SK-N-SH (cell line): ENCODE measurements around the gene MACROD2.
A peak's percentile ranks its signal among the peaks of the same experiment; 100 is the strongest.

Experiments
- CHD2 ChIP-seq: fragments of 150-350 bp; IDR thresholded peaks from 2 replicates; pipeline ENCODE4 v1.6.1; 2018; ENCODE audit warnings: low read length; ENCODE audit not compliant: partially characterized antibody
- EP300 ChIP-seq, 2 experiments: IDR thresholded peaks; 2 replicates each; pipeline versions ENCODE4 v1.4.0 to v1.6.1; 2012; ENCODE audit warnings: borderline replicate concordance in 1 of 2, low read depth in 1 of 2, low read length in 1 of 2
- GATA2 ChIP-seq: sonication (generic); formaldehyde crosslinking; IDR thresholded peaks from 2 replicates; pipeline ENCODE4 v1.5.0; 2020; ENCODE audit warnings: mild to moderate bottlenecking, missing genetic modification reagents
- JUND ChIP-seq: IDR thresholded peaks from 2 replicates; pipeline ENCODE4 v1.4.0; 2012
- NRF1 ChIP-seq: IDR thresholded peaks from 2 replicates; pipeline ENCODE4 v1.6.1; 2012; ENCODE audit warnings: low read depth, mild to moderate bottlenecking, low read length
- POLR2AphosphoS5 ChIP-seq: IDR thresholded peaks from 2 replicates; pipeline ENCODE4 v1.6.1; 2012; ENCODE audit warnings: low read depth, low read length
- SIN3A ChIP-seq: IDR thresholded peaks from 2 replicates; pipeline ENCODE4 v1.6.1; 2012; ENCODE audit warnings: low read depth, mild to moderate bottlenecking, low read length, moderate library complexity, borderline replicate concordance
- SMC3 ChIP-seq: IDR thresholded peaks from 2 replicates; pipeline ENCODE4 v1.6.1; 2012; ENCODE audit warnings: low read depth, low read length, improper control_type of control experiment
- TEAD4 ChIP-seq: IDR thresholded peaks from 2 replicates; pipeline ENCODE4 v1.4.0; 2012; ENCODE audit warnings: mild to moderate bottlenecking, borderline replicate concordance; ENCODE audit not compliant: insufficient read depth
- YY1 ChIP-seq: IDR thresholded peaks from 2 replicates; pipeline ENCODE4 v1.4.0; 2012; ENCODE audit warnings: low read depth, mild to moderate bottlenecking
- TF ChIP-seq, protein P1 (sequence below): fragments of 200-600 bp; sonication (generic); IDR thresholded peaks from 2 replicates; pipeline ENCODE4 v1.6.1; 2017; ENCODE audit warnings: antibody characterized with exemption, mild to moderate bottlenecking, moderate library complexity

DNA sequence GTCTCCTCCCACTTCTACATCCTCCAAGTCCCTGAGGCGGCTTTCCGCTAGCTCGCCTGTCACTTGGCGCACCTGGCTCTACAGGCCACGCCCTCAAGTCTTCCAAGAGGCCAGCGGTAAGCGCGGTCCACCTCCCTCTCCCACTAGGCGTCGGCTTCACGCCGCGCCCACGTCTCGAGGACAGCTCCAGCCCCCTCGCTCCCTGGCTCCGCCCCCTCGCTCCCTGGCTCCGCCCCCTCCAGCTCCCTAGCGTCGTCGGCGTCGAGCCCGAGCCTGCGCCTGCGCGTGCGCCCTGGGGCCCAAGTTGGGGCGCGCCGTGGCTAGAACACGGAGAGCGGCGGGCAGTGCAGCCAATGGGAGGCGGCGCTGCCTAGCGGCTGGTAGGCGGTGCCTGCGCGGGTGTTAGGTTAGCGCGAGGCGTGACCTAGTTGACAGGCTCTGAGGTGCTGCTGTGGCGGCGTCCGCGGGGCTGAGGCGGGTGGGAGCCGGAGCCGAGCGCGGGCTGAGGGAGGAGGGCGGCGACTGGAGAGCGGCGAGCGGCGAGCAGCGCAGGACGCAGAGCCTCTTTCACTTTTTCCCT, at the start of gene MACROD2:
- TF ChIP-seq, protein P1, sequence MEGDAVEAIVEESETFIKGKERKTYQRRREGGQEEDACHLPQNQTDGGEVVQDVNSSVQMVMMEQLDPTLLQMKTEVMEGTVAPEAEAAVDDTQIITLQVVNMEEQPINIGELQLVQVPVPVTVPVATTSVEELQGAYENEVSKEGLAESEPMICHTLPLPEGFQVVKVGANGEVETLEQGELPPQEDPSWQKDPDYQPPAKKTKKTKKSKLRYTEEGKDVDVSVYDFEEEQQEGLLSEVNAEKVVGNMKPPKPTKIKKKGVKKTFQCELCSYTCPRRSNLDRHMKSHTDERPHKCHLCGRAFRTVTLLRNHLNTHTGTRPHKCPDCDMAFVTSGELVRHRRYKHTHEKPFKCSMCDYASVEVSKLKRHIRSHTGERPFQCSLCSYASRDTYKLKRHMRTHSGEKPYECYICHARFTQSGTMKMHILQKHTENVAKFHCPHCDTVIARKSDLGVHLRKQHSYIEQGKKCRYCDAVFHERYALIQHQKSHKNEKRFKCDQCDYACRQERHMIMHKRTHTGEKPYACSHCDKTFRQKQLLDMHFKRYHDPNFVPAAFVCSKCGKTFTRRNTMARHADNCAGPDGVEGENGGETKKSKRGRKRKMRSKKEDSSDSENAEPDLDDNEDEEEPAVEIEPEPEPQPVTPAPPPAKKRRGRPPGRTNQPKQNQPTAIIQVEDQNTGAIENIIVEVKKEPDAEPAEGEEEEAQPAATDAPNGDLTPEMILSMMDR: no peak; the same call in 1 of the 2 replicates
- TF ChIP-seq CHD2: peak; percentile 69
- no peak for TF ChIP-seq POLR2AphosphoS5
- 0 out of 2 replicates have a peak, but pooled peaks have one; percentile 22 for TF ChIP-seq SIN3A
- TF ChIP-seq GATA2: no peak
- TF ChIP-seq JUND: no peak
- no peak for TF ChIP-seq SMC3
- TF ChIP-seq YY1: no peak
- TF ChIP-seq EP300 (IDR thresholded peaks at IDR 0.05; ENCODE audit: borderline replicate concordance in 1 of 2, low read depth in 1 of 2, low read length in 1 of 2): no peak
- no peak for TF ChIP-seq TEAD4
- TF ChIP-seq NRF1: peak; percentile 96
